ENCODE measurements around the gene NKX3-2.

The NKX3-2 gene

GRCh38 chr4:13531625-13531998 lies 12.7 kb downstream of the NKX3-2 start:
- DNase-seq (ENCODE audit: low read depth) = no peak

- no peak for DNase-seq (ENCODE audit: low read depth)
Observed at GRCh38 chr4:13530823-13531624, 13.3 kb downstream of the NKX3-2 start.

DNA sequence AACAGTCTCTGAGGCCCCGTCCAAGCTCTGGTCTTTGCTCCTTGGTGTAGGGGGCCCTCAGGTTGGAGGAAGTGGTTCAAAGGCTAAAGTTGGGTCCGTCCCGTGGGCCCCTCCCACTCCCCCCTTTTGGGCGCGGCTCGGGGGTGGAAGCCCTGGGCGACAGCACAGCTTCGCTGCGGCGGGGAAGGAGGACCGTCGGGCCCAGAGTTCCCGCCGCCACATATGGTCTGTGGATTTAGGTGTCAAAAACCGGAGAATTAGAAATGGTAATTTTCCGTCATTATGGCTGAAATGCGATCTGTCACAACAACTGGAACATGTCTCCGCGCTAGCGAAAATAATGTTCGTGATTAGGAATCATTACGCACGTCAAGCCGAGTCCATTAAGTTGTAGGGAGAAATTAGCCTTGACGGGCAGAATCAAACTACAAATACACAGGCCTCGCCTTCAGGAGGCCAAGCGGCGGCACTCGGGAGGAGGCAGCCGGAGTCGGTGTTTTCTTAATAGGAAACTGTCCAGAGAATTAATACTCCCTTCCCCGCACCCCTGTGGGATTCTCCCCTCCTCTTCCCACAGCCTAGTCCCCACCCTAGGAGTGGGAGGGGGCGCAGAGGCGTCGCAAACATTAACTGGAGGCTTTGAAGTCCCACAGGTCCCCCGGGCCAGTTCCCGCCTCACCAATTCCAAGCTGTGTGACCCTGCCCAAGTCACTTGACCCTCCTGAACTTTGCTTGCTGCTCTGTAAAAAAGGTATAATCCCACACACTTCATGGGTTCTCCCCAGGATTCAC lies 15.0 kb downstream of the NKX3-2 start:
- DNase-seq (ENCODE audit: low read depth) = no peak

- DNase-seq (ENCODE audit: low read depth) = no peak
Observed at GRCh38 chr4:13528821-13529127, 15.5 kb downstream of the NKX3-2 start.

DNA sequence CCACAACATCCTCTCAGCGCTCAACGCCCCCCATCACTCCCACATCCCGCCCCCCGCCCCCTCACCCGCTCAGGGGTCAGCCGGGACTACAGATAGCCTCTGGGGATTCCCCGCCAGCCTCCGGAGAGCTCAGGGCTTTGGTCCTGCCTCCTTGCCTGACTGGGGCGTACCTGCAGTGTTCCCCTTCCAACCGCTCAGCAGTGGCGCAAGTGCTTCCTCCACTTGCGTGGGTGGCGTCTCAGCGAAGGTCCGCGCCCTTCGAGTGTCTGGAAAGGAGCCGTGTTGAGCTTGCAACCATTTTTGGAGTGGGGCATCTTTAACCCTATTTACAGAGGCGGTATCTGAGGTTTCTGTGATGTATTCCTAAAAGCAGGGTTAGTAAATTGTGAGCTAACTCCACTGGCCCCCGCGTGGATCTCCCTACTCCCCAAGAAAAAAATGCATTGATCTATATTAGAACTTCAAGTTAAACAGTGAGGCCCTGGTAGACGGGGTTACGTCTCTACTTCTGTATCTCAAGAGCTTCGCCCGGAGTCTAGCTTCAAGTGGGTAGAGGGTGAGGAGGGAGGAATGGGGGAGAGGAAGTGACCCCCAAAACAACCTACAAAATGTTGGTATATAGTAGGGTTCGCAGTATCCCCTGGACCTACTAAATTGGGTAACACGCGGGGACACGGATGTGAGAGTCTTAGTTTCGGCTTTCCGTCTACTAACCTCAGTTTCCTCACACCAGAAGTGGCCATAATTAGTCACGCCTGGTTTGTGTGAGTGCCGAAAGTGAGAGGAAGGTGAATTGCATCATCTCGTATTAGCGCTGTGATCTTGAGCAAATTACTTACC lies 16.1 kb downstream of the NKX3-2 start:
- DNase-seq (ENCODE audit: low read depth) = no peak

GRCh38 chr4:13527192-13527980 lies 16.9 kb downstream of the NKX3-2 start:
- no peak for DNase-seq (ENCODE audit: low read depth)

DNA sequence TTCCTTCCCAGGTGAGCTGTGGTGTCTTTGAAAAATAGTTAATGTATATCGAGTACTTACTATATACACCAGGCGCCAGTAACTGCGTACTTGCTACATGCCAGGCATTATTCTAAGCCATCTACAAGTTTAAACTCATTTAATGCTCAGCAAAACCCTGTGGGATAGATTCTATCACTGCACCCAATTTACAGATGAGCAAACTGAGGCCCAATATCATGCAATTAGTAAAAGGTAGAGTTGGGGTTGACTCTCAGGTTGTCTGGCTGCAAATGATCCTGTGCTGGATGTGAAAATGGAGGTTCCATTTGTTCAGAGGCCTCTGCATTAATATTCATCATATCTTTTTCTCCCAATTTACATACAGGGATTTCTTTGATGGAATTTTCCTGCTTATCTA lies 17.6 kb downstream of the NKX3-2 start:
- no peak for DNase-seq (ENCODE audit: low read depth)

DNA sequence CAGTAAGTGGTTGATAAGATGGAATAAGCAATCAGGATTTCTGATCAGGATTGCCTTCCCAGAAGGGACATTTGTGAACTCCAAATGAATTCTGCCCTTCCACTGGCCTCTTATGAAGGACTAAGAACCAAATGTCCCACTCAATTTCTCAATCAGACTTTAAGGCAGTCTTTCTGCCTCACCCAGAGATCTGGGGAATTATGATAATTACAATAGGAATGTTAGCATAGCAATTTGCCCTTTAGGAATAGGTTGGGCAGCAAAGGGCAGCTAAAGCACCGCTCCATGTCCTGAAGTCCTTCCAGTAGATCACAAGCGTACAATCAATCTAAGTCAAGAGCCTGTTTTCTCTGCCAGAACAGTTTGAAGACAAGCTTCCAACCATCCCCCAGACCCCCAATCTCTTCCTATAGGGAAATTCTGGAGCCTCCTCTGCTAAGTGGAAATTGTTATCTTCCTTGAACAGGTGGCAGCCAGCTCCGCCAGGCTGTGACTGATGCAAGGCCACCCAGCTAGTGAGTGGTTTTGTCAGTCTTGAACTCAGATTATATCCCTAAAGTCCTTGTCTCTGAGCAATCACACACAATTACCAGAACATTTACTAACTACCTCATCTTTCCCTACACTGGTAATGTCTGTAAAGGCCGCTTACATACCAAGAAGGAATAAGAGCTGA lies 18.6 kb downstream of the NKX3-2 start:
- no peak for DNase-seq (ENCODE audit: low read depth)

GRCh38 chr4:13524504-13525243 lies 19.6 kb downstream of the NKX3-2 start:
- DNase-seq (ENCODE audit: low read depth) = no peak

- no peak for DNase-seq (ENCODE audit: low read depth)
Observed at GRCh38 chr4:13523591-13524503, 20.5 kb downstream of the NKX3-2 start.

- no peak for DNase-seq (ENCODE audit: low read depth)
Observed at GRCh38 chr4:13523105-13523477, 21.2 kb downstream of the NKX3-2 start.

DNA sequence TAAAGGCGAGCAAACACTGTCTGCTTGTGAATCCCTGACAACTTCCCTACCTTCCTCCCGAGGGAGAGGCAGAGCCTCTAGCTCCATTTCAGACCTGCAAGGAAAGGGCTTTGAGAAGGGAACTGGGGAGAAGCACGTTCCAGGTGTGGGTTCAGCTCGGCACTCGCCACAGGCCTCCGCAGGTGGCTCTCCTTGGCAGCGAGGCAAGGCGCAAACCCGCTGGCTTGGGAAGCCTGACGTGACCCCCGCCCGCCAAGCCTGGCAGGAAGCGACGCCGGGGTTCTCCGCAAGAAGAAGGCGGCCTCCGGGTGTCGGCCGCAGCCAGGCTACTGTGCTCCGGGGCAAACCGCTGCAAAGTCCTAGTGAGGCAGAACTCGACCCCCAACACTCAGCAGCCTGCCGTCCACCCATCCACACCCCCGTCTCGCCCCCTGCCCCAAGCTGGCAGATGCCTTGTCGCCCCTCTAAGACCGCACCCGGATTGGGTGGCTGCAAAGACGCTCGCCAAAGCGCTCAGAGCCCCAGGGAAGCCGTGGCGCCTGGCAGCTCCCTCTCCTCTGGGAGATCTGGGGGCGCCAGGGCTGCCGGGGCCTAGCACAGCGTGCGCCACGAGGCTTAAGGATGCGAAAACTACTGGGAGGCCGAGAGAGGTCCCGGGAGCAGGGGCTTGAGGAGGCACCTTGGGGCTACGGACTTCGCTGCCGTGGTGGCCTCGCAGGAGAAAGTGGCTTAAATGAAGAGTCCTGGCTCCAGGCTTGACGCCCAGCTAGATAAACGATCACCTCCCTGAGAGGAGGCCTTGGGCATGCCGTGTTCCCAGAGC lies 21.8 kb downstream of the NKX3-2 start:
- DNase-seq (ENCODE audit: low read depth) = no peak

- no peak for DNase-seq (ENCODE audit: low read depth)
Observed at GRCh38 chr4:13521047-13521446, 23.3 kb downstream of the NKX3-2 start.

GRCh38 chr4:13516315-13516860 lies 27.9 kb downstream of the NKX3-2 start:
- no peak for DNase-seq (ENCODE audit: low read depth)

GRCh38 chr4:13515268-13515667 lies 29.0 kb downstream of the NKX3-2 start:
- no peak for DNase-seq (ENCODE audit: low read depth)

DNA sequence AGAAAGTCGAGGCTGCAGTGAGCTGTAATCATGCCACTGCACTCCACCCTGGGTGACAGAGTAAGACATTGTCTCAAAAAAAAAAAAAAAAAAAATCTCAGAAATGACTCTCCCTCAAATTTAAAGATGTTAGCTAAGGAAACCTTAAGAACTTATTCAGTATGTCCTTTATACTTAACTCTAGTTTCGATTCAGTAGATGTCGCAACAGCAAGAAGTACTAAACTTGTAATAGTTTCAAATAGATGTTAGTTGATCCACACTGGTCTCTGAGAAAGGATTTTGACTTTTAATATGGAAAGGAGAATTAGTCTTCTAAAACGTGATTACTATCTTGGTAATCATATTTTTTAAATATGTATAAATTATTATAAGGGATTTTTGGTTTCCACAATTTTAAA lies 29.6 kb downstream of the NKX3-2 start:
- DNase-seq (ENCODE audit: low read depth) = no peak

GRCh38 chr4:13511101-13511500 lies 33.2 kb downstream of the NKX3-2 start:
- DNase-seq (ENCODE audit: low read depth) = no peak

GRCh38 chr4:13509442-13509841 lies 34.9 kb downstream of the NKX3-2 start:
- DNase-seq (ENCODE audit: low read depth) = no peak
